ENCODE results near the gene RNF223. TPM values are rescaled to one million over a fixed set of nuclear protein-coding genes. Genes with fewer than 3 reads are reported as not detected.
"Not testable (repeated sequence)": the region's sequence is repeated elsewhere in the genome, so short reads cannot be mapped to it uniquely, and the experiment has no call there.

The RNF223 gene
- total and polyA plus RNA-seq, 2 experiments from 2014 or later: not detected

DNA sequence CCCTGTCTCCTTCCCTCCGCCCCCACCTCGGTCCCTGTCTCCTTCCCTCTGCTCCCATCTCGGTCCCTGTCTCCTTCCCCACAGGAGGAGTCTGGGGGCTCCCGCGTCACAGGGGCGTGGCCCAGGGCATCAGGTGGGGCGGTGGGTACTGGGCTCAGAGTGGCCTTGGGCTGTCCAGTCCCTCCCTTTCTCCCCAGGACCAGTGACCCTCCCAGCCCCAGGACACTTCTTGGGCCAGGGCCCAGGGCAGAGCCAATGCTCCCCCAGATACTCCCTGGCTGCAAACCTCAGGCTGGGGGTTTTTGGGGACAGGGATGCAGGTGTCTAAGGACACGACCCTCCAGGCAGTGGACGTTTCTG lies 6.8 kb upstream of the RNF223 start:
- H3K9ac ChIP-seq: no peak overlapping the region
- no peak overlapping the region for H3K27ac ChIP-seq
- H3F3A ChIP-seq (ENCODE audit: insufficient read depth): no peaks in the 10 kb centered on the region
- H3K4me2 ChIP-seq (ENCODE audit: unreplicated experiment): no peak overlapping the region
- no peaks in the 10 kb centered on the region for H3K27me3 ChIP-seq (replicated peaks; ENCODE audit: insufficient read depth)
- 41 to 53% methylated on average over 6 to 9 of the region's 9 CpGs for WGBS, 2 experiments (ENCODE audit: low coverage in 1 of 2, low lambda C conversion rate in 2 of 2, missing lambda C conversion rate in 2 of 2)
- no peaks in the 10 kb centered on the region for H3K79me2 ChIP-seq (ENCODE audit: insufficient read depth)
- no peaks in the 10 kb centered on the region for H3K9me2 ChIP-seq (ENCODE audit: insufficient read depth)
- DNase-seq: no peak
- no peaks in the 10 kb centered on the region for H3K4me1 ChIP-seq (ENCODE audit: insufficient read depth)
- H4K20me1 ChIP-seq (ENCODE audit: insufficient read depth): no peaks in the 10 kb centered on the region
- no peaks in the 10 kb centered on the region for H3K9me3 ChIP-seq (ENCODE audit: low read depth)
- TF ChIP-seq EZH2 (IDR thresholded peaks at IDR 0.05; ENCODE audit: insufficient read depth, poor library complexity, severe bottlenecking): no peak
- no peak for TF ChIP-seq EZH2phosphoT487 (IDR thresholded peaks at IDR 0.05; ENCODE audit: insufficient read depth, low read depth)
- H3K4me3 ChIP-seq: no peak overlapping the region
- no peaks in the 10 kb centered on the region for H3K36me3 ChIP-seq (ENCODE audit: low read depth)
- H2AFZ ChIP-seq: no peak overlapping the region
- in situ Hi-C loops (cut with MboI): no loop called here

DNA sequence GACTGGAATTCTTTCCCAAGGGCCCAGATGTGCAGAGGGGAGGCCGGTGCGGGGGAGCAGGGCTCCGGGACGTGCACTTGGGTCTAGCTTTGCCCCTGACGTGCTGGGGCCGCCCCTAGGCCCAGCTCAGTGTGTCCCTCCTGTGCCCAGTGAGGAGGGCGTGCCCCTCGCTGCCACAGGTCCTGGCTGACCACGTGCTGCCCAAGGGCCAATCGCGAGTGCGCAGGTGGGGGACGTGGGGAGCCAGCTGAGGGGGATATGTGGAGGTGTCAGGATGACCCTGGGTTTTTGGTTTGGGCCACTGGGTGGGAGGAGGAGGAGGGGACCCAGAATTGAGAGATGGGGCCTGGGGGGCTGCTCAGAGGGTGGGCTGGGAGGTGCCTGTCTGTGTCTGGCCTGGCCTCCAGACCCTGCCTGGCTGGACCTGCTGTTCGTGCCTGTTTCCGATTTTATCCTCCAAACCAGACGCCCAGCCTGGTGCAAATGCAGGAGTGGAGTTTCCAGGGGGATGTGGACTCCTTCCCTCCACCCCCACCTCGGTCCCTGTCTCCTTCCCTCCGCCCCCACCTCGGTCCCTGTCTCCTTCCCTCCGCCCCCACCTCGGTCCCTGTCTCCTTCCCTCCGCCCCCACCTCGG lies 6.1 kb upstream of the RNF223 start:
- DNase-seq: peak; percentile 71
- no peaks in the 10 kb centered on the region for H4K20me1 ChIP-seq (ENCODE audit: insufficient read depth)
- 1 to 3% methylated on average over 9 to 22 of the region's 23 CpGs for WGBS, 2 experiments (ENCODE audit: low coverage in 1 of 2, low lambda C conversion rate in 2 of 2, missing lambda C conversion rate in 2 of 2)
- H3K4me2 ChIP-seq (ENCODE audit: unreplicated experiment): peak overlapping the region; percentile 70
- peak overlapping the region; percentile 19 for H3K4me3 ChIP-seq
- no peaks in the 10 kb centered on the region for H3F3A ChIP-seq (ENCODE audit: insufficient read depth)
- peak overlapping the region; percentile 62 for H3K9ac ChIP-seq
- peak overlapping the region; percentile 45; the same call in 1 of the 2 replicates for H3K27ac ChIP-seq
- TF ChIP-seq EZH2phosphoT487 (IDR thresholded peaks at IDR 0.05; ENCODE audit: insufficient read depth, low read depth) (no peak), EZH2 (IDR thresholded peaks at IDR 0.05; ENCODE audit: insufficient read depth, poor library complexity, severe bottlenecking) (no peak)
- in situ Hi-C loops (cut with MboI): no loop called here
- no peaks in the 10 kb centered on the region for H3K9me2 ChIP-seq (ENCODE audit: insufficient read depth)
- no peaks in the 10 kb centered on the region for H3K27me3 ChIP-seq (replicated peaks; ENCODE audit: insufficient read depth)
- peak overlapping the region; percentile 40; the same call in 1 of the 2 replicates for H2AFZ ChIP-seq
- H3K9me3 ChIP-seq (ENCODE audit: low read depth): no peaks in the 10 kb centered on the region
- no peaks in the 10 kb centered on the region for H3K79me2 ChIP-seq (ENCODE audit: insufficient read depth)
- no peaks in the 10 kb centered on the region for H3K36me3 ChIP-seq (ENCODE audit: low read depth)
- no peaks in the 10 kb centered on the region for H3K4me1 ChIP-seq (ENCODE audit: insufficient read depth)

DNA sequence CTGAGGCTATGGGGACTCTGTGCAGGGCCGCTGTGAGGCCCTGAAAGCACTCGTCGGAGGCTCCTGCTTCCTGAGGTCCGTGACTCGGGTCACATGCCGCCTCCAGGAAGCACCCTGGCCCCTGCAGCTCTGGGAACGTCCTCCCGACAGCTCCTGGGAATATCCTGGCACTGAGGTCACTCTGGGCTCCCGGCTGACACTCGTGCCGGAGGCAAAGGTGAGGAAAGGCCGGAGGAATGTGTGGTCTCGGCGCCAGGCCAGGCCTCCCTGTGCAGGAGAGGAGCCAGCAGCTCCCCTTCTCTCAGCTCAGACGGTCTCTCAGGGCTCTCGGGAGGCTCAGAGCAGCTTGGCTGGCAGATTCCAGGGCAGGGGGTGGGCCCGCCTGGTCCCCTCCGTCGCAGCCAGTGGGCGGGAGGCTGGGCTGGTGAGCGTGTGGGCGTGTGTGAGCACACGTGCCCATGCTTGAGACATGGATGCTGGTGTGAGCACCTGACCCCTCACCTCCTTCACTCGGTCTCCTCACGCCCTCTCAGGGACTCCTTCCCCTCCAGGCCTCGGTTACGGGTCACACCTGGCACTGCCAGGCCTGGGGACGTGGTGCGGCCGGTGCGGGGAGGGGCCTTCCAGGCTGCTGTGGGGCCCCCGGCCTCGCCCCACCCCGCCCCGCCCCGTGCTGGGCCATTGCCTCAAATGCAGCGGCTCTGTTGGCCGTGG lies 5.5 kb upstream of the RNF223 start:
- peak overlapping the region; percentile 70 for H3K4me2 ChIP-seq (ENCODE audit: unreplicated experiment)
- in situ Hi-C loops (cut with MboI): no loop called here
- WGBS, 2 experiments (ENCODE audit: low coverage in 1 of 2, low lambda C conversion rate in 2 of 2, missing lambda C conversion rate in 2 of 2): 1 to 4% methylated on average over 20 to 36 of the region's 38 CpGs
- H3K36me3 ChIP-seq (ENCODE audit: low read depth): no peaks in the 10 kb centered on the region
- no peaks in the 10 kb centered on the region for H4K20me1 ChIP-seq (ENCODE audit: insufficient read depth)
- H3K4me3 ChIP-seq: peak overlapping the region; percentile 19
- DNase-seq: peak; percentile 93
- no peaks in the 10 kb centered on the region for H3K9me3 ChIP-seq (ENCODE audit: low read depth)
- H2AFZ ChIP-seq: peak overlapping the region; percentile 40; the same call in 1 of the 2 replicates
- H3K79me2 ChIP-seq (ENCODE audit: insufficient read depth): no peaks in the 10 kb centered on the region
- H3K27me3 ChIP-seq (replicated peaks; ENCODE audit: insufficient read depth): no peaks in the 10 kb centered on the region
- H3K27ac ChIP-seq: peak overlapping the region; percentile 45
- no peaks in the 10 kb centered on the region for H3F3A ChIP-seq (ENCODE audit: insufficient read depth)
- H3K9me2 ChIP-seq (ENCODE audit: insufficient read depth): no peaks in the 10 kb centered on the region
- TF ChIP-seq EZH2 (IDR thresholded peaks at IDR 0.05; ENCODE audit: insufficient read depth, poor library complexity, severe bottlenecking): no peak
- peak overlapping the region; percentile 62 for H3K9ac ChIP-seq
- no peaks in the 10 kb centered on the region for H3K4me1 ChIP-seq (ENCODE audit: insufficient read depth)

DNA sequence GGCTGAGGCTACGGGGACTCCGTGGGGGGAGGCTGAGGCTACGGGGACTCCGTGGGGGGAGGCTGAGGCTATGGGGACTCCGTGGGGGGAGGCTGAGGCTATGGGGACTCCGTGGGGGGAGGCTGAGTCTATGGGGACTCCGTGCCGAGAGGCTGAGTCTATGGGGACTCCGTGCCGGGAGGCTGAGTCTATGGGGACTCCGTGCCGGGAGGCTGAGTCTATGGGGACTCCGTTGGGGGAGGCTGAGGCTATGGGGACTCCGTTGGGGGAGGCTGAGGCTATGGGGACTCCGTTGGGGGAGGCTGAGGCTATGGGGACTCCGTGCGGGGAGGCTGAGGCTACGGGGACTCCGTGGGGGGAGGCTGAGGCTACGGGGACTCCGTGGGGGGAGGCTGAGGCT lies 3.3 kb upstream of the RNF223 start:
- H3K27me3 ChIP-seq (replicated peaks; ENCODE audit: insufficient read depth); H3F3A ChIP-seq (ENCODE audit: insufficient read depth); H3K4me3 ChIP-seq; H4K20me1 ChIP-seq (ENCODE audit: insufficient read depth); DNase-seq; H3K27ac ChIP-seq; H3K79me2 ChIP-seq (ENCODE audit: insufficient read depth); in situ Hi-C loops (cut with MboI); H3K9ac ChIP-seq; H2AFZ ChIP-seq; H3K9me2 ChIP-seq (ENCODE audit: insufficient read depth); H3K36me3 ChIP-seq (ENCODE audit: low read depth); H3K4me2 ChIP-seq (ENCODE audit: unreplicated experiment); H3K9me3 ChIP-seq (ENCODE audit: low read depth); H3K4me1 ChIP-seq (ENCODE audit: insufficient read depth): not testable (repeated sequence)
- 33% methylated on average over 5 of the region's 21 CpGs; no CpG with 5 or more reads in 1 of the 2 experiments for WGBS, 2 experiments (ENCODE audit: low coverage in 1 of 2, low lambda C conversion rate in 2 of 2, missing lambda C conversion rate in 2 of 2)
